ENCODE measurements around the gene MAP1LC3B2.

DNA sequence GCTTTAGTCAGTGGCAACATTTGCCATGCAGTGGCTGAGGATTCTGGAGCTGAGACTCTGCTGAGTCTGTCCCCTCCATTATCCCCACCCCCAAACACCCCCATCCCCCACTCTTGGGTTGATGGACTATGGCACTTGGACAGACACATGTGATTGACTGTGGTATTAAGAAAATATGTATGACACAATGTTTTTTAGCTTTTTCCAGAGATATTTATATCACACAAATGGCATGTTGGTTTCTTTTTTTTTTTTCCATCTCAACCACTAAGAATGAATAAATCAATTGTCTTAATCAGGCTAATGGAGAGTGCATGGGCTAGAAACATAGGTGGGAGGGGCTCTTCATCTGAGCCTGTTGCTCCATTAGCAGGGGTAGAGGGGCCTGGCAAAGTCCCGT, 30.7 kb upstream of the MAP1LC3B2 start:
- TF ChIP-seq CTCF (IDR thresholded peaks at IDR 0.05) (no peak), POLR2A (IDR thresholded peaks at IDR 0.05) (no peak)
